Trophoblast cell (in vitro differentiated cells and primary cell): ENCODE measurements around the gene CHST11.

Experiments used
- DNase-seq, 2 donors: peaks; one replicate each; pipeline ENCODE4 v3.0.0-alpha.2; 2016
- H2AFZ ChIP-seq: 2 replicates; pipeline ENCODE4 v1.6.1; 2013; ENCODE audit warnings: low read length, moderate library complexity, mild to moderate bottlenecking; ENCODE audit not compliant: insufficient read depth, poor library complexity
- H2AK5ac ChIP-seq: 2 replicates; pipeline ENCODE4 v1.6.1; 2013; ENCODE audit warnings: mild to moderate bottlenecking, low read length
- H2BK120ac ChIP-seq: 2 replicates; pipeline ENCODE4 v1.6.1; 2013; ENCODE audit warnings: low read length, mild to moderate bottlenecking, moderate library complexity; ENCODE audit not compliant: insufficient read depth, poor library complexity
- H2BK12ac ChIP-seq: 2 replicates; pipeline ENCODE4 v1.6.1; 2013; ENCODE audit warnings: mild to moderate bottlenecking, low read length, moderate library complexity
- H2BK5ac ChIP-seq: 2 replicates; pipeline ENCODE4 v1.6.1; 2013; ENCODE audit warnings: low read length, low read depth, moderate library complexity, mild to moderate bottlenecking; ENCODE audit not compliant: poor library complexity
- H3K14ac ChIP-seq: 2 replicates; pipeline ENCODE4 v1.6.1; 2013; ENCODE audit warnings: mild to moderate bottlenecking, low read length
- H3K18ac ChIP-seq: 2 replicates; pipeline ENCODE4 v1.6.1; 2013; ENCODE audit warnings: mild to moderate bottlenecking, low read length
- H3K23ac ChIP-seq: 2 replicates; pipeline ENCODE4 v1.6.1; 2013; ENCODE audit warnings: low read length
- H3K27ac ChIP-seq: 2 replicates; pipeline ENCODE4 v1.5.1; 2013; ENCODE audit warnings: low read depth, mild to moderate bottlenecking, inconsistent platforms, low read length, moderate library complexity
- H3K27me3 ChIP-seq: 2 replicates; pipeline ENCODE4 v1.6.1; 2013; ENCODE audit warnings: inconsistent platforms, mild to moderate bottlenecking, low read length, moderate library complexity; ENCODE audit not compliant: insufficient read depth
- H3K36me3 ChIP-seq, 2 experiments: 1 replicate in 1 of 2; 2 replicates in 1 of 2; pipeline ENCODE4 v1.6.1; 2013; ENCODE audit warnings: low read length in 2 of 2, mild to moderate bottlenecking in 2 of 2, moderate library complexity in 1 of 2; ENCODE audit not compliant: insufficient read depth in 2 of 2, control insufficient read depth in 1 of 2
- H3K4ac ChIP-seq: 2 replicates; pipeline ENCODE4 v1.6.1; 2013; ENCODE audit warnings: low read depth, mild to moderate bottlenecking, low read length, moderate library complexity
- H3K4me1 ChIP-seq, 2 experiments: 1 replicate in 1 of 2; 2 replicates in 1 of 2; pipeline ENCODE4 v1.6.1; 2013; ENCODE audit warnings: low read length in 2 of 2, mild to moderate bottlenecking in 2 of 2, moderate library complexity in 1 of 2; ENCODE audit not compliant: insufficient read depth in 2 of 2, control insufficient read depth in 1 of 2
- H3K4me2 ChIP-seq: 2 replicates; pipeline ENCODE4 v1.6.1; 2013; ENCODE audit warnings: inconsistent platforms, mild to moderate bottlenecking, low read length, moderate library complexity
- H3K4me3 ChIP-seq: 2 replicates; pipeline ENCODE4 v1.5.1; 2013; ENCODE audit warnings: mild to moderate bottlenecking, low read depth, low read length, inconsistent platforms
- H3K79me1 ChIP-seq: one replicate; pipeline ENCODE4 v1.6.1; 2013; ENCODE audit warnings: low read length
- H3K79me2 ChIP-seq: 2 replicates; pipeline ENCODE4 v1.6.1; 2013; ENCODE audit warnings: low read length, mild to moderate bottlenecking; ENCODE audit not compliant: control insufficient read depth, insufficient read depth, poor library complexity
- H3K9ac ChIP-seq: 2 replicates; pipeline ENCODE4 v1.6.1; 2013; ENCODE audit warnings: mild to moderate bottlenecking, low read length
- H3K9me3 ChIP-seq: 2 replicates; pipeline ENCODE4 v1.6.1; 2013; ENCODE audit warnings: low read depth, mild to moderate bottlenecking, control low read depth, inconsistent platforms, low read length; ENCODE audit not compliant: insufficient read depth
- H4K12ac ChIP-seq: 2 replicates; pipeline ENCODE4 v1.6.1; 2013; ENCODE audit warnings: low read depth, mild to moderate bottlenecking, low read length, moderate library complexity
- H4K8ac ChIP-seq: 2 replicates; pipeline ENCODE4 v1.6.1; 2013; ENCODE audit warnings: low read depth, mild to moderate bottlenecking, low read length, moderate library complexity
- H4K91ac ChIP-seq: one replicate; pipeline ENCODE4 v1.6.1; 2013; ENCODE audit warnings: low read depth, mild to moderate bottlenecking, low read length, moderate library complexity
- WGBS: extraction: QIAGEN DNeasy Blood & Tissue Kit; methylation state at CpG from one replicate; pipeline ENCODE4 v1.1.7; 2013; ENCODE audit warnings: missing lambda C conversion rate; ENCODE audit not compliant: insufficient read length, insufficient coverage; ENCODE audit errors: extremely low coverage; 5-methylcytosine and 5-hydroxymethylcytosine counted together

The CHST11 gene

GRCh38 chr12:104585448-104586055 lies 128.8 kb downstream of the CHST11 start:
- H2BK12ac ChIP-seq = peak overlapping the region; percentile 70
- no peak overlapping the region for H2AFZ ChIP-seq
- H3K27ac ChIP-seq = peak overlapping the region; percentile 75
- H3K4me1 ChIP-seq = peaks cover 18 to 25% of the 10 kb centered on the region in 2 experiments
- H3K4me3 ChIP-seq = no peak overlapping the region
- H2AK5ac ChIP-seq = peak overlapping the region; percentile 91
- DNase-seq = no peak
- H4K8ac ChIP-seq = peak overlapping the region; percentile 44
- no peak overlapping the region for H3K9ac ChIP-seq
- peak overlapping the region; percentile 73 for H3K14ac ChIP-seq
- no peak overlapping the region for H3K4me2 ChIP-seq
- H3K23ac ChIP-seq = no peak overlapping the region
- H2BK120ac ChIP-seq = peak overlapping the region; percentile 59
- H3K18ac ChIP-seq = peak overlapping the region; percentile 85
- H3K79me1 ChIP-seq = peaks cover 20% of the 10 kb centered on the region
- H3K9me3 ChIP-seq = no peaks in the 10 kb centered on the region
- H3K4ac ChIP-seq = peak overlapping the region; percentile 26
- no peaks in the 10 kb centered on the region for H3K79me2 ChIP-seq
- no CpG with 5 or more reads among the region's 4 CpGs for WGBS
- H3K36me3 ChIP-seq = no peaks in the 10 kb centered on the region
- H3K27me3 ChIP-seq = no peaks in the 10 kb centered on the region
- peak overlapping the region; percentile 26 for H4K12ac ChIP-seq
- peak overlapping the region; percentile 84 for H4K91ac ChIP-seq
- H2BK5ac ChIP-seq = peak overlapping the region; percentile 78

GRCh38 chr12:104586351-104586919 lies 129.7 kb downstream of the CHST11 start:
- Histone ChIP-seq H3K36me3 (no peaks in the 10 kb centered on the region), H3K79me1 (peaks cover 20% of the 10 kb centered on the region), H4K8ac (peak overlapping the region; percentile 44), H3K4me1 (peaks cover 21 to 32% of the 10 kb centered on the region in 2 experiments), H2BK120ac (peak overlapping the region; percentile 59), H2AK5ac (peak overlapping the region; percentile 91), H4K12ac (no peak overlapping the region), H3K18ac (peak overlapping the region; percentile 55), H3K23ac (no peak overlapping the region), H2BK12ac (peak overlapping the region; percentile 70), H3K27ac (peak overlapping the region; percentile 75), H3K4me2 (no peak overlapping the region), H3K9me3 (no peaks in the 10 kb centered on the region), H4K91ac (peak overlapping the region; percentile 84), H2AFZ (no peak overlapping the region), H3K4me3 (no peak overlapping the region), H3K27me3 (no peaks in the 10 kb centered on the region), H2BK5ac (peak overlapping the region; percentile 78), H3K14ac (peak overlapping the region; percentile 59), H3K9ac (no peak overlapping the region), H3K4ac (peak overlapping the region; percentile 61), H3K79me2 (no peaks in the 10 kb centered on the region)
- WGBS = no CpG with 5 or more reads among the region's 7 CpGs
- peak in 1 of 2 donors; percentile 15 for DNase-seq

GRCh38 chr12:104588047-104588920 lies 131.5 kb downstream of the CHST11 start:
- peaks cover 21 to 32% of the 10 kb centered on the region in 2 experiments for H3K4me1 ChIP-seq
- no peaks in the 10 kb centered on the region for H3K79me2 ChIP-seq
- H4K91ac ChIP-seq = peak overlapping the region; percentile 10
- no peak overlapping the region for H3K18ac ChIP-seq
- no peak overlapping the region for H2AK5ac ChIP-seq
- peak overlapping the region; percentile 46 for H3K4me2 ChIP-seq
- H2AFZ ChIP-seq = no peak overlapping the region
- no peaks in the 10 kb centered on the region for H3K27me3 ChIP-seq
- H4K12ac ChIP-seq = no peak overlapping the region
- peaks cover 20% of the 10 kb centered on the region for H3K79me1 ChIP-seq
- H3K23ac ChIP-seq = no peak overlapping the region
- H4K8ac ChIP-seq = no peak overlapping the region
- H3K4me3 ChIP-seq = no peak overlapping the region
- peak overlapping the region; percentile 54 for H3K27ac ChIP-seq
- DNase-seq = peak; percentile 98
- H3K36me3 ChIP-seq = no peaks in the 10 kb centered on the region
- no CpG with 5 or more reads among the region's 11 CpGs for WGBS
- H2BK5ac ChIP-seq = peak overlapping the region; percentile 7
- H3K9ac ChIP-seq = no peak overlapping the region
- H3K9me3 ChIP-seq = no peaks in the 10 kb centered on the region
- H2BK12ac ChIP-seq = peak overlapping the region; percentile 4
- no peak overlapping the region for H3K4ac ChIP-seq
- no peak overlapping the region for H2BK120ac ChIP-seq
- no peak overlapping the region for H3K14ac ChIP-seq

GRCh38 chr12:104588921-104589590 lies 132.3 kb downstream of the CHST11 start:
- Histone ChIP-seq H2BK5ac (peak overlapping the region; percentile 69), H4K12ac (no peak overlapping the region), H2BK12ac (peak overlapping the region; percentile 59), H3K27ac (peak overlapping the region; percentile 54), H3K79me2 (no peaks in the 10 kb centered on the region), H3K4me1 (peaks cover 21 to 32% of the 10 kb centered on the region in 2 experiments), H3K4me3 (no peak overlapping the region), H3K23ac (no peak overlapping the region), H3K79me1 (peaks cover 20% of the 10 kb centered on the region), H3K14ac (no peak overlapping the region), H2BK120ac (no peak overlapping the region), H4K91ac (peak overlapping the region; percentile 10), H3K27me3 (no peaks in the 10 kb centered on the region), H3K4me2 (no peak overlapping the region), H4K8ac (no peak overlapping the region), H3K4ac (no peak overlapping the region), H2AFZ (no peak overlapping the region), H3K18ac (no peak overlapping the region), H3K9ac (no peak overlapping the region), H2AK5ac (no peak overlapping the region), H3K9me3 (no peaks in the 10 kb centered on the region), H3K36me3 (no peaks in the 10 kb centered on the region)
- no CpG with 5 or more reads among the region's 5 CpGs for WGBS
- no peak for DNase-seq
